Trophoblast cell (in vitro differentiated cells and primary cell): Measurements from ENCODE around the gene SMARCAL1.
A peak's percentile ranks its signal among the peaks of the same experiment; 100 is the strongest.

Source experiments
- DNase-seq, 2 donors: peaks; one replicate each; pipeline ENCODE4 v3.0.0-alpha.2; 2016
- H2AFZ ChIP-seq: 2 replicates; pipeline ENCODE4 v1.6.1; 2013; ENCODE audit warnings: low read length, moderate library complexity, mild to moderate bottlenecking; ENCODE audit not compliant: insufficient read depth, poor library complexity
- H2AK5ac ChIP-seq: 2 replicates; pipeline ENCODE4 v1.6.1; 2013; ENCODE audit warnings: mild to moderate bottlenecking, low read length
- H2BK120ac ChIP-seq: 2 replicates; pipeline ENCODE4 v1.6.1; 2013; ENCODE audit warnings: low read length, mild to moderate bottlenecking, moderate library complexity; ENCODE audit not compliant: insufficient read depth, poor library complexity
- H2BK12ac ChIP-seq: 2 replicates; pipeline ENCODE4 v1.6.1; 2013; ENCODE audit warnings: mild to moderate bottlenecking, low read length, moderate library complexity
- H2BK5ac ChIP-seq: 2 replicates; pipeline ENCODE4 v1.6.1; 2013; ENCODE audit warnings: low read length, low read depth, moderate library complexity, mild to moderate bottlenecking; ENCODE audit not compliant: poor library complexity
- H3K14ac ChIP-seq: 2 replicates; pipeline ENCODE4 v1.6.1; 2013; ENCODE audit warnings: mild to moderate bottlenecking, low read length
- H3K18ac ChIP-seq: 2 replicates; pipeline ENCODE4 v1.6.1; 2013; ENCODE audit warnings: mild to moderate bottlenecking, low read length
- H3K23ac ChIP-seq: 2 replicates; pipeline ENCODE4 v1.6.1; 2013; ENCODE audit warnings: low read length
- H3K27ac ChIP-seq: 2 replicates; pipeline ENCODE4 v1.5.1; 2013; ENCODE audit warnings: low read depth, mild to moderate bottlenecking, inconsistent platforms, low read length, moderate library complexity
- H3K27me3 ChIP-seq: 2 replicates; pipeline ENCODE4 v1.6.1; 2013; ENCODE audit warnings: inconsistent platforms, mild to moderate bottlenecking, low read length, moderate library complexity; ENCODE audit not compliant: insufficient read depth
- H3K36me3 ChIP-seq, 2 experiments: 1 replicate in 1 of 2; 2 replicates in 1 of 2; pipeline ENCODE4 v1.6.1; 2013; ENCODE audit warnings: low read length in 2 of 2, mild to moderate bottlenecking in 2 of 2, moderate library complexity in 1 of 2; ENCODE audit not compliant: insufficient read depth in 2 of 2, control insufficient read depth in 1 of 2
- H3K4ac ChIP-seq: 2 replicates; pipeline ENCODE4 v1.6.1; 2013; ENCODE audit warnings: low read depth, mild to moderate bottlenecking, low read length, moderate library complexity
- H3K4me1 ChIP-seq, 2 experiments: 1 replicate in 1 of 2; 2 replicates in 1 of 2; pipeline ENCODE4 v1.6.1; 2013; ENCODE audit warnings: low read length in 2 of 2, mild to moderate bottlenecking in 2 of 2, moderate library complexity in 1 of 2; ENCODE audit not compliant: insufficient read depth in 2 of 2, control insufficient read depth in 1 of 2
- H3K4me2 ChIP-seq: 2 replicates; pipeline ENCODE4 v1.6.1; 2013; ENCODE audit warnings: inconsistent platforms, mild to moderate bottlenecking, low read length, moderate library complexity
- H3K4me3 ChIP-seq: 2 replicates; pipeline ENCODE4 v1.5.1; 2013; ENCODE audit warnings: mild to moderate bottlenecking, low read depth, low read length, inconsistent platforms
- H3K79me1 ChIP-seq: one replicate; pipeline ENCODE4 v1.6.1; 2013; ENCODE audit warnings: low read length
- H3K79me2 ChIP-seq: 2 replicates; pipeline ENCODE4 v1.6.1; 2013; ENCODE audit warnings: low read length, mild to moderate bottlenecking; ENCODE audit not compliant: control insufficient read depth, insufficient read depth, poor library complexity
- H3K9ac ChIP-seq: 2 replicates; pipeline ENCODE4 v1.6.1; 2013; ENCODE audit warnings: mild to moderate bottlenecking, low read length
- H3K9me3 ChIP-seq: 2 replicates; pipeline ENCODE4 v1.6.1; 2013; ENCODE audit warnings: low read depth, mild to moderate bottlenecking, control low read depth, inconsistent platforms, low read length; ENCODE audit not compliant: insufficient read depth
- H4K12ac ChIP-seq: 2 replicates; pipeline ENCODE4 v1.6.1; 2013; ENCODE audit warnings: low read depth, mild to moderate bottlenecking, low read length, moderate library complexity
- H4K8ac ChIP-seq: 2 replicates; pipeline ENCODE4 v1.6.1; 2013; ENCODE audit warnings: low read depth, mild to moderate bottlenecking, low read length, moderate library complexity
- H4K91ac ChIP-seq: one replicate; pipeline ENCODE4 v1.6.1; 2013; ENCODE audit warnings: low read depth, mild to moderate bottlenecking, low read length, moderate library complexity
- WGBS: extraction: QIAGEN DNeasy Blood & Tissue Kit; methylation state at CpG from one replicate; pipeline ENCODE4 v1.1.7; 2013; ENCODE audit warnings: missing lambda C conversion rate; ENCODE audit not compliant: insufficient read length, insufficient coverage; ENCODE audit errors: extremely low coverage; 5-methylcytosine and 5-hydroxymethylcytosine counted together

The SMARCAL1 gene

DNA sequence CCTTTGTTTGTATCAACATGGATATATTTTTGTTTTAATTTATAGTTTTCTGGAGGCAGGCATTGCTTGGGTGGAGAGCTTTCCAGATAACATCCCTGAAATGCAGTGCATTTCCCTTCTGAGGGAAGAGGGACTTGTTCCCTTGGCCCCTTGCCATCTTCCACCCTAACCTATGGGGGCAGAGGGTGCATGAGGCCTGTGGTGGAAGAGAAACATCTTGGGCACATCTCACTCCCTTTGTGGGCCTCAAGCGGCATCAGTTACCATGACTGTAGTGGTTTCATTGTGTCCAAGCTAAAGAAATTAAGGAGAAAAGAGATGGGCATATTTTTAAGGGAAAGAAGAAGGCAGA, 81.0 kb downstream of the SMARCAL1 start:
- no peak overlapping the region for H4K12ac ChIP-seq
- H3K36me3 ChIP-seq, result no peaks in the 10 kb centered on the region
- no peaks in the 10 kb centered on the region for H3K27me3 ChIP-seq
- H3K4me3 ChIP-seq, result no peak overlapping the region
- no peak overlapping the region for H3K4me2 ChIP-seq
- peaks cover 2% of the 10 kb centered on the region for H3K79me2 ChIP-seq
- no peak overlapping the region for H3K9ac ChIP-seq
- peak overlapping the region; percentile 79 for H3K18ac ChIP-seq
- H3K14ac ChIP-seq, result peak overlapping the region; percentile 44
- no peak overlapping the region for H3K27ac ChIP-seq
- no peaks in the 10 kb centered on the region for H3K9me3 ChIP-seq
- DNase-seq, result no peak
- peak overlapping the region; percentile 41 for H2BK5ac ChIP-seq
- no peak overlapping the region for H3K4ac ChIP-seq
- H3K23ac ChIP-seq, result no peak overlapping the region
- peak overlapping the region; percentile 43 for H2BK120ac ChIP-seq
- WGBS, result no CpG with 5 or more reads among the region's 1 CpG
- peak overlapping the region; percentile 77 for H4K91ac ChIP-seq
- H4K8ac ChIP-seq, result peak overlapping the region; percentile 49
- peaks cover 21% of the 10 kb centered on the region for H3K79me1 ChIP-seq
- H2AFZ ChIP-seq, result no peak overlapping the region
- no peak overlapping the region for H2AK5ac ChIP-seq
- H3K4me1 ChIP-seq, result peaks cover 18 to 24% of the 10 kb centered on the region in 2 experiments
- peak overlapping the region; percentile 85 for H2BK12ac ChIP-seq

DNA sequence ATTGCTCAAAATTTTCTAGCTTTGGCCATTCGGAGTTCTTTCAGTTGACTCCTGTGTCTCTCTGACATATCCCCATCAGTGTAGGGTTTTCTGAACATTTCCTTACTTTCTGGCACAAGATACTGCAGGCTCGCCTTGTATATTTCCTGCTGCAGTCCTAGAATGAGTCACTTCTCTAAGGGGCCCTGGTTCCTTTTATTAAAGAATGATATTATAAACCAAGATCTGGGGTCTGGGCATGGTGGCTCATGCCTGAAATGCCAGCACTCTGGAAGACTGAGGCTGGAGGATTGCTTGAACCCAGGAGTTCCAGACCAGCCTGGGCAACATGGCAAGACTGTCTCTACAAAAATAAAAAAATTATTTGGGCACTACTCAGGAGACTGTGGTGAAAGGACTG, 83.4 kb downstream of the SMARCAL1 start:
- Histone ChIP-seq H2BK120ac (no peak overlapping the region), H2BK12ac (no peak overlapping the region), H3K14ac (no peak overlapping the region), H3K4me3 (no peak overlapping the region), H4K12ac (no peak overlapping the region), H3K4me1 (peaks cover 14 to 23% of the 10 kb centered on the region in 2 experiments), H2BK5ac (no peak overlapping the region), H3K27me3 (no peaks in the 10 kb centered on the region), H2AK5ac (no peak overlapping the region), H3K18ac (no peak overlapping the region), H3K27ac (no peak overlapping the region), H3K79me2 (peaks cover 8% of the 10 kb centered on the region), H3K9me3 (no peaks in the 10 kb centered on the region), H3K23ac (no peak overlapping the region), H3K9ac (no peak overlapping the region), H3K36me3 (peaks cover 2 to 6% of the 10 kb centered on the region in 2 experiments), H4K8ac (no peak overlapping the region), H4K91ac (no peak overlapping the region), H3K4me2 (no peak overlapping the region), H2AFZ (no peak overlapping the region), H3K4ac (no peak overlapping the region), H3K79me1 (peaks cover 25% of the 10 kb centered on the region)
- no CpG with 5 or more reads among the region's 2 CpGs for WGBS
- no peak for DNase-seq

DNA sequence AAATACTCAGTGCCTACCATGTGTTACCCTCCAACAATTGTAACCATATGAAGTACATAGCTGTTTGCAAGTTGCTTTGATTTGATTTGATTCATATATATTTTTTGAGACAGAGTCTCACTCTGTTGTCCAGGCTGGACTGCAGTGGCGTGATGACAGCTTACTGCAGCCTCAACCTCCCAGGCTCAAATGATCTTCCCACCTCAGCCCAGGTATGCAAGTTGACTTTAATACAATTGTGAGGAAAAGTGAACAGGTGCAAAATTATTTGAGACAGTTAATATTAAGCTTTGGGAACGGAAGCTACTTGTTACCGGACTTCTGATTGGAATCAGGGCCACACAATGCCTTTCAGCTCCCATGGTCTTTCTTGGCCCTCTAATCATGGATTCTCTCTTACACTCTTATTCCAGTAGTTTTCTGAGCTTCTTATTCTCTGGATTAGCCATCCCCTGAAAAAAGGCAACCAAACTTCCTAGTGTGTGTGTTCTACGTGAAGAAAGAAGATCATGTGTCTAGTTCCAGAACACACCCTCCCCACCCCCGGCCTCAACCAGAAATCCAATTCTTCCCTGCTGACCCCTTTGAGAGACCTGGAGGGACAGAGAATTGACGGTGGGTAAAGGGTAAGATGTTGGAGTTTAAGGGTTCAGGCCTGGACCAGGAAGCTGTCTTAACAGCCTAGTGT, 85.2 kb downstream of the SMARCAL1 start:
- no peak overlapping the region for H3K4me3 ChIP-seq
- peak overlapping the region; percentile 76 for H3K14ac ChIP-seq
- H3K27ac ChIP-seq, result no peak overlapping the region
- peak overlapping the region; percentile 71 for H2BK12ac ChIP-seq
- H2BK120ac ChIP-seq, result peak overlapping the region; percentile 70
- H4K8ac ChIP-seq, result peak overlapping the region; percentile 94
- H3K9me3 ChIP-seq, result no peaks in the 10 kb centered on the region
- H3K79me2 ChIP-seq, result peaks cover 8% of the 10 kb centered on the region
- H3K27me3 ChIP-seq, result no peaks in the 10 kb centered on the region
- H4K12ac ChIP-seq, result peak overlapping the region; percentile 65
- peaks cover 19% of the 10 kb centered on the region for H3K79me1 ChIP-seq
- WGBS, result no CpG with 5 or more reads among the region's 6 CpGs
- H3K36me3 ChIP-seq, result peaks cover 9 to 14% of the 10 kb centered on the region in 2 experiments
- H2AFZ ChIP-seq, result peak overlapping the region; percentile 43
- H3K18ac ChIP-seq, result peak overlapping the region; percentile 7
- peak overlapping the region; percentile 82 for H4K91ac ChIP-seq
- H3K4me1 ChIP-seq, result peaks cover 8 to 16% of the 10 kb centered on the region in 2 experiments
- no peak overlapping the region for H3K23ac ChIP-seq
- DNase-seq, result no peak
- H2BK5ac ChIP-seq, result peak overlapping the region; percentile 12
- peak overlapping the region; percentile 71 for H3K4ac ChIP-seq
- H3K4me2 ChIP-seq, result peak overlapping the region; percentile 61
- peak overlapping the region; percentile 66 for H2AK5ac ChIP-seq
- H3K9ac ChIP-seq, result peak overlapping the region; percentile 64

DNA sequence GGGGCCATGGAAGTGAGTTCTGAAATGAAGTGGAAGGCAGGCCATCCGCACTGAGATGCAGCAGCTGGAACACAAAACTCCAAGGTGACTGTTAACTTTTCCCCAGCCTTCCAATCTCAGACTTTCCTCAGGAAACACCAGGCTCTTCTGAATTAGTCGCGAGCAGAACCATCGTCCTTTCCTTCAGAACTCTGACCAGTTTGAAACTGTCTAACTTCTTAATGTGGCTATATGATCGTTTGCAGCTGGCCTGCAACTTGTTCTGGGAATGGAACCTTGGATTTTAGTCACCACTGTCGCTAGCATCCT, 85.7 kb downstream of the SMARCAL1 start:
- Histone ChIP-seq H3K36me3 (peaks cover 10 to 19% of the 10 kb centered on the region in 2 experiments), H2BK12ac (peak overlapping the region; percentile 71), H2BK5ac (peak overlapping the region; percentile 12), H3K79me1 (peaks cover 18% of the 10 kb centered on the region), H2AFZ (peak overlapping the region; percentile 43), H3K14ac (peak overlapping the region; percentile 76), H3K9me3 (no peaks in the 10 kb centered on the region), H3K4me2 (peak overlapping the region; percentile 61), H4K91ac (peak overlapping the region; percentile 82), H3K23ac (no peak overlapping the region), H3K4me3 (peak overlapping the region; percentile 66), H2BK120ac (peak overlapping the region; percentile 70), H3K18ac (peak overlapping the region; percentile 7), H3K9ac (peak overlapping the region; percentile 64), H2AK5ac (peak overlapping the region; percentile 66), H4K8ac (peak overlapping the region; percentile 94), H3K4me1 (peaks cover 6 to 13% of the 10 kb centered on the region in 2 experiments), H3K27ac (no peak overlapping the region), H4K12ac (peak overlapping the region; percentile 65), H3K4ac (peak overlapping the region; percentile 71), H3K27me3 (no peaks in the 10 kb centered on the region), H3K79me2 (peaks cover 8% of the 10 kb centered on the region)
- no CpG with 5 or more reads among the region's 6 CpGs for WGBS
- no peak for DNase-seq
